HG03354 (cell line): ENCODE results near the gene CPXCR1.
"Not testable (repeated sequence)": the region's sequence is repeated elsewhere in the genome, so short reads cannot be mapped to it uniquely, and the experiment has no call there.

ENCODE experiments used
- ATAC-seq: cut with Tn5 transposase; IDR thresholded peaks from one replicate; pipeline ENCODE4 v1.9.1; 2021; ENCODE audit warnings: mild to moderate bottlenecking; ENCODE audit not compliant: unreplicated experiment, poor library complexity, severe bottlenecking

Gene CPXCR1

GRCh38 chrX:88746925-88747324 is at the start of gene CPXCR1:
Gene CPXCR1 (plus strand): TSS chrX:88747225. CDS start chrX:88753415, 6,190 bp downstream.
- no peak for ATAC-seq

DNA sequence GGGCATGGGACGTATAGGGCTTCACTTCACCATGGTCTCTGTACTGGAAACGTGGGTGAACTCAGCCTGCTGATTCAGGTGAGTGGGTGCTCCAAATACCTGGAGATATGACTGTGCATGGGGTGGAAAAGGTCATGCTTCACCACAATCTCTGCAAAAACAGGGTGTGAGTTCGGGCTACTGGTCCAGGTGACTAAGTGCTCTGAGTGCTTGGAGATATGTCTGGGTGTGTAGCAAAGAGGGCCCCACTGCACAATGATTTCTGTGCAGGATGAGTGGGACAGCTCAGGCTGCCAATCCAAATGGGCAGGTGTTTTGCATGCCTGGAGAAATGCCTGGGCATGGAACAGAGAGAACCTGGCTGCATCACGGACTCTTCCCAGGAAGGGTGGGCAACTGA is 11.2 kb upstream of the CPXCR1 start:
- no peak for ATAC-seq

- ATAC-seq = not testable (repeated sequence)
Measured at GRCh38 chrX:88746215-88746614, 810 bp upstream of the CPXCR1 start.

DNA sequence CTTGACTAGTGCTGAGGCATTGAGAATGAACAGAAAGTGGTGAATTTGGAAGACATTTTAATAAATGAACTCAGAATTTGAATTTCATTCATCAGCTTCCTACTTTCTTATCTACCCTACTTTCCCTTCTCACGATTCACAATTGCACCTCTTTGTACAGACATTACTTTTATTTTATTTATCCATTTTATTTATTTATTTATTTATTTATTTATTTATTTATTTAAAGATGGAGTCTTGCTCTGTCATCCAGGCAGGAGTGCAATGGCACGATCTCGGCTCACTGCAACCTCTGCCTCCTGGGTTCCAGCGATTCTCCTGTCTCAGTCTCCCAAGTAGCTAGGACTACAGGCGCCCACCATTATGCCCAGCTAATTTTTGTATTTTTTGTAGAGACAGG is 5.3 kb downstream of the CPXCR1 start:
- ATAC-seq = not testable (repeated sequence)

DNA sequence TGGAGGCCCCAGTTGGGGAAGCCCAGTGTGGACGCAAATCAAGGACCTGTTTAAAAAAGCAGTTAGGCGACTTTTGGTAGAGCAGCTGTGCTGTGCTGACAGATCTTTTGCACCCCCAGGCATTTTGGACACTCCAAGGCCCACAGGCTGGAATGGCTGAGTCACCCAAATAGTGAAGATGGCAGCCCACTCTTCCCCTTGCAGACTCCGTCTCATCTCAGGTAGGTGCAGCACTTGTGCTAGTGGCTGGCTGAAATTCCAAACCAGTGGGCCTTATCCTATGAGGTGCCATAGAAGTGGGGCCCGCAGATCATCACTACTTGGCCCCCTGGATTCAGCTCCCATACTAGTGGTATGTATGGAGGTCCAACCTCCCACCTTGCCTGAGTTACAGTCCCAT is 42.8 kb downstream of the CPXCR1 start:
- ATAC-seq = no peak
